ENCODE measurements around the gene PIP4K2B.

PIP4K2B gene

DNA sequence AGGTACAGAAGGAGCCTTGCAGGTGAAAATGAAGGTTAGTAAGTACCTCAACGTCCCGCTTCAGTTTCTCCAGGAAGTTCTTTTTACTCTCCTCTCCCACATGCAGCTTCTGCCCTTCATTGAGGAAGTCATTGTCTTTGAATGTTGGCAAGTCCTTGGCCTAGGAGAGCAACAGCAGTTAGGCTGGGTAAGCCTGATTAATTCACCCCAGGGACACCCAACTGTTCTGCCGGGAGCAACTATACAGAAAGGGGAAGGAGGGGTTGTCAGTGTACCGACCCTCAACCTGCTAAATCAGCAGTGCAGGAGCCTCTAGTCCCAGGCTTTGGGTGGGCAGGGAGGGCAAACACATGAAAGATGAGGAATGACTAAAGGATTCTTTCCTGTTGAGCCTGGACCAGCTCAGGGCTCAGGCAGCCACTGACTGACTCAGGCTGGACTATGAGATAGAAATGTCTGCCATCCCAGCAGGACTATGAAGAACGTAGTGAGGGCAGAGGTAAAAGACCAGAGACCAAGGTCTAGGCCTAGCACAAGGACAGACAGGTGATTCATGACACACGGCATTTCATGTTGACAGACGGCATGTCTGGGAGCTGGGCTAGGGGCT lies 21.6 kb downstream of the PIP4K2B start:
- DNase-seq = no peak

- DNase-seq = no peak
Measured at GRCh38 chr17:38773258-38773657, 26.1 kb downstream of the PIP4K2B start.

- DNase-seq = no peak
Measured at GRCh38 chr17:38768417-38768816, 30.9 kb downstream of the PIP4K2B start.

DNA sequence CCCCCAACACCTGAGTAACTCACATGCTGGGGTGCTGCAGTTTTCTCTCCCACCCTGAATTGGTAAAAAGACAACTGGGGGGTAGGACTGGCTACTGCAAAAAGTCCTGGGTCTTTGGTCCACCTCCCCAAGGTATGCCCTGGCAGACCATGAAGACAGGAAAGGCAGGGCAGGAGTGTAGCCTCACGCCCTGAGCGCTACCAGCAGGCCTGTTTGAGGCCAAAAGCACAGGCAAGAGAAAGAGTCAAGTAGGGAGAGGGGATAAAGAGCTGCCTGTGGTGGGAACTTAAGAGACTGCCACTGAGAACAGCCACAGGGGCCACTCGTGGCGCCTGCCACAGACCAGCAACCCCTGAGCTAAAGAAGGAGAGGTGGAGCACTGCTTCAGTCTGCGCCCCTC lies 33.0 kb downstream of the PIP4K2B start:
- no peak for DNase-seq

- DNase-seq = no peak
Measured at GRCh38 chr17:38762231-38762630, 37.1 kb downstream of the PIP4K2B start.

DNA sequence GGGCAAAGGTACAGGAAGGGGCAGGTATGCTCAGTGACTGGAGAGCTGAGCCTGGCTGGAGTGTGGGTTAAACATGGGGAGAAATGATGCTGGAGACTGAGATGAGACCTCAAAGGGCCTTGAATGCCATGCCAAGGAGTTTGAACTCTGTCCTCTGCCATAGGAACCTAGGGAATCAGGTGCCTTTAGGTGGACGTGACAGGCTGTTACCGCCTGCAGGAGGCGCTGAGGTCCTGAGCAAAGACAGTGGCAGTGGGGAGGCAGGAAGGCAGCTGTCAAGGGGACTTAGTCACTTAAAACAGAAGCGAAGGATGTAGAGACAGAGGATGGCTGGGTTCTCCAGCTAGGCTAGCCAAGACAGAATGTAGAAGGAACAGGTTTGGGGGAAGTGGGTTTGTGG lies 37.7 kb downstream of the PIP4K2B start:
- DNase-seq = no peak

GRCh38 chr17:38753071-38753506 lies 46.3 kb downstream of the PIP4K2B start:
- DNase-seq = no peak

GRCh38 chr17:38752308-38753070 lies 46.9 kb downstream of the PIP4K2B start, which contains the start of gene PSMB3:
PSMB3 (plus strand) TSS chr17:38752741; CDS start chr17:38752827, 86 bp downstream.
- peak; percentile 100 for DNase-seq

DNA sequence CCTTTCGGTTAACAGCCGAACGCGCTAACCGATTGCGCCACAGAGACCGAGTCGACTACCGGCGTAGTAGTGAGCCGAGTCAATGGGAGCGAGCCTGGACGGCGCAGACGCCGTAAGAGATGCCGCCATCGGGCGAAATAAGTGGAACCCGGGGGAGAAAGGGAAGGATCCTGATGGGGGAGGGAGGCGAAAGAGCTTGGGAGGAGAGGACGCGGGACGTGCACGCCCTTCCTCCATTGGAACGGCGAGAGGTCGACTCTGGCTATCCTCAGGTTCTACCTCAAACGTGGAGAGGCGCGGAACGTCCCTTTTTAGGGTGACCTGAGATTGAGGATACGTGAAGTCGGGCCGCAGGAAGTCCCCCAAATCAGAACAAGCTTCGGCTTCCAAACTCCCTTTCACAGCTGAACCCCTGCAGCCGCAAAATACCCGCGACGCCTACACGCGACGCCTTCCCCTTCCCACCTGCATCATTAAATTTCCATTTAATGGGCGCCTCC lies 47.5 kb downstream of the PIP4K2B start:
- peak; percentile 88 for DNase-seq

GRCh38 chr17:38751144-38751807 lies 48.1 kb downstream of the PIP4K2B start:
- peak; percentile 63 for DNase-seq

DNA sequence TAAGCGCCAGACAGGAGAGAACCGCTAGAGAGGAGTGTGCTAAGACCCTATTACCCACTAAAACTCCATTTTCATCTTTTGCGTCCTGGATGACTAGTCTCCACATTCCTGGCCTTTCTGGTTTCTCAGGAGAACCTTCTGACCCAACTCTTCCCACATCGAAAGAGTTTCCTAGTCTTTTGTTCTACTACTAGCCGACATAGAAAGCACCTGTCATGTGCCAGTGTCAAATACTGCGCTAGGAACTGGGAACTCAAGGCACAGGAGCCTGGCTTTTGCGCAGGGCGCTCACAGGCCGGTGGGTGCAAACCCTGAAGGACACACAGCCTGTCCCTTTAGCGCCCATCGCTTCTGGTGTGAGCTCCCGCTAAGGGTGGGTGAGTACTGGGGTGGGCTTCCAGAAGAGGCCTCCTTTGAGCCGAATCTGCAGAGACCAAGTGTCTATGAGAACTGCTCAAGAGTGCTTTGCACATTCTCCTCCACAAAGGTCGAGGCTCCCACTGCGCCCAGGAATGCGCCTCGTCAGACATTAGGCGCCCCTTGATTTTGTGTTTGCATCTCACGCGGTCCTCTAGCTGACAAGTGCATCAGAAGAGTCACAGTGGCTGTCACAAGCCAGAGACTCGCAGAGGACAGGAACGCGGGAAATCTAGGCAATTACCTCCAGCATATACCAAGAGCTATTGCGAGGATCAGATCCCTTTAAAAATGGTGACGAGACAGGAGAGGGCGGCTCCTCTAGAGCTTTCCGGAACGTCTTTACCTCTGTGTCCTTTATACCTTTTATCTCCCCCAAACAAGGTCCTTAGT lies 48.8 kb downstream of the PIP4K2B start:
- peak; percentile 67 for DNase-seq

GRCh38 chr17:38750044-38750311 lies 49.4 kb downstream of the PIP4K2B start:
- no peak for DNase-seq

GRCh38 chr17:38749223-38750043 lies 49.9 kb downstream of the PIP4K2B start:
- DNase-seq = peak; percentile 38

GRCh38 chr17:38748892-38749222 lies 50.5 kb downstream of the PIP4K2B start:
- DNase-seq = no peak

DNA sequence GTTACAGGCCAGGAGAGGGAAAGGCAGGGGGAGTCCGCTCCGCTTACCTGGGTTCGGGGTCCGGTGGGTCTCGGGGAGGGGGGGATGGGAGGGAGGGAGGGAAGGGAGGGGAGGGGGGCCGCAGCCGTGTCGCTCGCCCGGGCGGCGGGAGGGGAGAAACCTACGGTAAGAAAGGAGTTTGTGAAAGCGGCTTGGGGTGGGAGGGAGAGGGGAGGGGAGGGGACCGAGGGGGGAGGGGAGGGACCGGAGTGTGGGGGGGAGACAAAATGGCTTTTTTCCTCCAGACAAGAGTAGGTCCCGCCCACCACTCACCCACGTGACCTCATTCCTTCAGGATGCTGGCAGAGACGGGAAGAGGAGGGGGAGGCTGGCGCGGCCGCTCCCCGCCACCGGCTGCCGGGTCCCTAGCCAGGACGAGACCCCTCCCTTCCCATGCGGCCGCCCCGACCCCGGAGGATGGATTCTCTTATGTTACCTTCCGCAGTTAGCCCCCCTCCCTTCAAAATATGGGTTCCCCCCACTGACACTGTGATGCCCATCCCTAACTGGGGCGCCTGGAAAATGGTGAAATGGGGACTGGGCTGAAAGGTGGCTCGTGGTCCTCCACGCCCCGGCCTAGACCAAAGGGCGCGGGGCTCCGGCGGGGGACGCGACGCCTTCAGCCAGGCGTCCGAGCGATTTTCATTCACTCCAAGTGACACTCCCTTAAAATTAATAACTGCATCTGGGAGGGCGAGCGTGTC lies 51.0 kb downstream of the PIP4K2B start, which contains the start of gene PCGF2:
TSS of gene PCGF2 (minus strand) at position 188 of the 743 bp plus-strand sequence. CDS start 7,934 bp downstream, outside the sequence.
- DNase-seq = peak; percentile 94

GRCh38 chr17:38747463-38748148 lies 51.8 kb downstream of the PIP4K2B start:
- no peak for DNase-seq

- no peak for DNase-seq
Measured at GRCh38 chr17:38746849-38747462, 52.4 kb downstream of the PIP4K2B start.

- DNase-seq = no peak
Measured at GRCh38 chr17:38746004-38746848, 53.1 kb downstream of the PIP4K2B start.

GRCh38 chr17:38745545-38745944 lies 53.8 kb downstream of the PIP4K2B start:
- peak; percentile 68 for DNase-seq
